ENCODE measurements around the gene DDIAS. TPM values are rescaled to one million over a fixed set of nuclear protein-coding genes. Genes with fewer than 3 reads are reported as not detected.
A peak's percentile ranks its signal among the peaks of the same experiment; 100 is the strongest.

DDIAS gene
- total and polyA plus RNA-seq, 10 of the 15 experiments (the other 5 are each of a cell fraction or from before 2014, with no cell fraction given): 6.9 to 27.8 (median 12.9) TPM

DNA sequence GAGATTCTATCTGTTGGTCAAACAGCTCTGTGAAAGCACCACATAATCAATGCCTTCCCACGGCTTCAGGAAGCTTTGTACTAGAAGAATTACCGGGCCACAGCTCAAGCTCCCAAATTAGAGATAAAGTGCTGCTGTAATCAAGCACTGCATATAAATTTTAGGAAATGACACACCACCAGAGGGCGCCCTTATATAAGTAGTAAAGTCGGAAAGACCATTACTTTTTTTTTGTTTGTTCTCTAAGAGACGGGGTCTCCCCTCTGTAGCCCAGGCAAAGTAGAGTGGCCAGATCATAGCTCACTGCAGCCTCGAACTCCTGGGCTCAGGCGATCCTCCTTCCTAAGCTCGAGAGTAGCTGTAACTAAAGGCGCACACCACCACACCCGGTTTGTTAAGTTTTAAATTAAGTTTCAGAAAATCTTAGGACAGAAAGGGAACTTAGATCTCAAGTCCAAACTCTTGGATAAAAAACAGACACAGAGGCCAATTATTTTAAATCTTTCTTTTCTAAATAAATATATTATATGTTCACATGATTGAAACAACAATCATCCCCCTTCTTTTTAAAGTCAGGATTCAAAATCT is 33.9 kb upstream of the DDIAS start:
- Histone ChIP-seq H3K36me3 (ENCODE audit: control insufficient read depth in 2 of 2, insufficient read depth in 2 of 2, low read length in 1 of 2) (no peaks in the 10 kb centered on the region), H3K9ac (ENCODE audit: control insufficient read depth, insufficient read depth, low read length) (no peak overlapping the region), H3K27ac (ENCODE audit: control insufficient read depth, insufficient read depth) (no peak overlapping the region), H3K79me2 (ENCODE audit: control insufficient read depth, insufficient read depth, low read length) (no peaks in the 10 kb centered on the region), H3K9me3 (replicated peaks; ENCODE audit: control insufficient read depth, insufficient read depth, low read length) (no peaks in the 10 kb centered on the region), H3K4me2 (ENCODE audit: control insufficient read depth, insufficient read depth) (no peak overlapping the region), H2AFZ (ENCODE audit: control insufficient read depth, low read depth, low read length) (peak overlapping the region; percentile 30), H4K20me1 (ENCODE audit: control insufficient read depth, insufficient read depth) (no peaks in the 10 kb centered on the region), H3K27me3 (replicated peaks in 1 of 2; ENCODE audit: control insufficient read depth in 2 of 2, insufficient read depth in 2 of 2, low read length in 1 of 2) (no peaks in the 10 kb centered on the region), H3K4me1 (ENCODE audit: control insufficient read depth, insufficient read depth, low read length) (peaks cover 7% of the 10 kb centered on the region), H3K4me3 (no peak overlapping the region)
- ChIA-PET SMC1A (ENCODE audit: uncharacterized antibody, unreplicated experiment) (interaction anchor here (0.5 to 3.6 kb wide), 53 partner anchors 9 to 955 kb away, joined by 3 to 57 read pairs (median 4); partner anchors contain the start of genes DDIAS and PRCP), RAD21 (ENCODE audit: unreplicated experiment) (interaction anchor here (0.6 to 3.9 kb wide), 38 partner anchors 17 to 952 kb away, joined by 3 to 36 read pairs (median 4); partner anchors contain the start of genes CCDC90B, DDIAS, PCF11 and PRCP), POLR2A (interaction anchor here (0.6 to 2.4 kb wide), 2 partner anchors 33 to 382 kb away, joined by 3 to 8 read pairs; partner anchors contain the start of genes DDIAS and PRCP), CTCF (interaction anchor here (0.6 to 4.3 kb wide), 76 partner anchors 8 to 956 kb away, joined by 3 to 79 read pairs (median 4); partner anchors contain the start of genes DDIAS, PCF11 and PRCP)
- intact Hi-C loops (cut with micrococcal nuclease; ENCODE audit: unreplicated experiment): loop anchor here (1.0 to 5.0 kb wide), 3 partner anchors 33 to 950 kb away; partner anchors contain the start of gene PRCP
- DNase-seq (ENCODE audit: low read depth, low spot score) (peak; percentile 26), FAIRE-seq (no peak), ATAC-seq (peak; percentile 74)
- TF ChIP-seq SMC3 (IDR thresholded peaks at IDR 0.05; ENCODE audit: borderline replicate concordance, low read length): peak; percentile 79
- TF ChIP-seq, protein P1, sequence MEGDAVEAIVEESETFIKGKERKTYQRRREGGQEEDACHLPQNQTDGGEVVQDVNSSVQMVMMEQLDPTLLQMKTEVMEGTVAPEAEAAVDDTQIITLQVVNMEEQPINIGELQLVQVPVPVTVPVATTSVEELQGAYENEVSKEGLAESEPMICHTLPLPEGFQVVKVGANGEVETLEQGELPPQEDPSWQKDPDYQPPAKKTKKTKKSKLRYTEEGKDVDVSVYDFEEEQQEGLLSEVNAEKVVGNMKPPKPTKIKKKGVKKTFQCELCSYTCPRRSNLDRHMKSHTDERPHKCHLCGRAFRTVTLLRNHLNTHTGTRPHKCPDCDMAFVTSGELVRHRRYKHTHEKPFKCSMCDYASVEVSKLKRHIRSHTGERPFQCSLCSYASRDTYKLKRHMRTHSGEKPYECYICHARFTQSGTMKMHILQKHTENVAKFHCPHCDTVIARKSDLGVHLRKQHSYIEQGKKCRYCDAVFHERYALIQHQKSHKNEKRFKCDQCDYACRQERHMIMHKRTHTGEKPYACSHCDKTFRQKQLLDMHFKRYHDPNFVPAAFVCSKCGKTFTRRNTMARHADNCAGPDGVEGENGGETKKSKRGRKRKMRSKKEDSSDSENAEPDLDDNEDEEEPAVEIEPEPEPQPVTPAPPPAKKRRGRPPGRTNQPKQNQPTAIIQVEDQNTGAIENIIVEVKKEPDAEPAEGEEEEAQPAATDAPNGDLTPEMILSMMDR (IDR thresholded peaks at IDR 0.05 in 2 of 3, conservative IDR thresholded peaks at IDR 0.05 in 1 of 3; ENCODE audit: control insufficient read depth in 2 of 3, extremely low read depth in 1 of 3, insufficient read depth in 1 of 3, low read depth in 3 of 3, low read length in 3 of 3): peak; percentile 53 to 75 (median 64); a peak in 5 of 6 replicates
- no peak for TF ChIP-seq STAT1 (conservative IDR thresholded peaks at IDR 0.05)
- peak; percentile 86 for TF ChIP-seq ZNF384 (IDR thresholded peaks at IDR 0.05; ENCODE audit: borderline replicate concordance, low read depth, low read length)
- TF ChIP-seq RAD21 (IDR thresholded peaks at IDR 0.05; ENCODE audit: insufficient read depth, low read depth, low read length): peak; percentile 81
- 0 out of 2 replicates have a peak, but pooled peaks have one; percentile 37 for TF ChIP-seq FOXM1 (IDR thresholded peaks at IDR 0.05; ENCODE audit: low read depth, low read length)
- no peak for TF ChIP-seq RAD51 (IDR thresholded peaks at IDR 0.05)
- TF ChIP-seq, protein P2, sequence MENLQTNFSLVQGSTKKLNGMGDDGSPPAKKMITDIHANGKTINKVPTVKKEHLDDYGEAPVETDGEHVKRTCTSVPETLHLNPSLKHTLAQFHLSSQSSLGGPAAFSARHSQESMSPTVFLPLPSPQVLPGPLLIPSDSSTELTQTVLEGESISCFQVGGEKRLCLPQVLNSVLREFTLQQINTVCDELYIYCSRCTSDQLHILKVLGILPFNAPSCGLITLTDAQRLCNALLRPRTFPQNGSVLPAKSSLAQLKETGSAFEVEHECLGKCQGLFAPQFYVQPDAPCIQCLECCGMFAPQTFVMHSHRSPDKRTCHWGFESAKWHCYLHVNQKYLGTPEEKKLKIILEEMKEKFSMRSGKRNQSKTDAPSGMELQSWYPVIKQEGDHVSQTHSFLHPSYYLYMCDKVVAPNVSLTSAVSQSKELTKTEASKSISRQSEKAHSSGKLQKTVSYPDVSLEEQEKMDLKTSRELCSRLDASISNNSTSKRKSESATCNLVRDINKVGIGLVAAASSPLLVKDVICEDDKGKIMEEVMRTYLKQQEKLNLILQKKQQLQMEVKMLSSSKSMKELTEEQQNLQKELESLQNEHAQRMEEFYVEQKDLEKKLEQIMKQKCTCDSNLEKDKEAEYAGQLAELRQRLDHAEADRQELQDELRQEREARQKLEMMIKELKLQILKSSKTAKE (IDR thresholded peaks at IDR 0.05; ENCODE audit: low read depth, poor library complexity, severe bottlenecking): peak; percentile 40
- TF ChIP-seq DPF2 (IDR thresholded peaks at IDR 0.05): no peak
- no peak for TF ChIP-seq SREBF1 (IDR thresholded peaks at IDR 0.05; ENCODE audit: low read length)
- no TSS peak for BruUV-seq (replicated peaks)
- in situ Hi-C loops (cut with MboI): loop anchor here (5.0 kb wide), 1 partner anchor 950 kb away; no protein-coding TSS in a partner anchor
- WGBS (ENCODE audit: insufficient coverage, insufficient replicate concordance, low lambda C conversion rate, missing lambda C conversion rate): 20% methylated on average over 10 of the region's 10 CpGs
